ENCODE data around the gene GPNMB.

GRCh38 chr7:23242935-23243334 is 3.6 kb upstream of the GPNMB start:
- TF ChIP-seq CTCF (IDR thresholded peaks at IDR 0.05; ENCODE audit: low read depth, low read length, poor library complexity, severe bottlenecking) (no peak), EZH2phosphoT487 (IDR thresholded peaks at IDR 0.05; ENCODE audit: borderline replicate concordance, low read length) (no peak)

Data from DOHH2 (cell line).